Fibroblast of peridontal ligament (primary cell): ENCODE results near the gene B4GALT4.
A peak's percentile ranks its signal among the peaks of the same experiment; 100 is the strongest.

Experiments used
- DNase-seq: peaks from one replicate; pipeline ENCODE4 v3.0.0-alpha.2; 2010; ENCODE audit errors: extremely low read depth

The B4GALT4 gene

GRCh38 chr3:119237299-119237698 lies 3.4 kb downstream of the B4GALT4 start:
- DNase-seq = peak; percentile 54

- DNase-seq = no peak
Observed at GRCh38 chr3:119236756-119237155, 3.9 kb downstream of the B4GALT4 start.

- peak; percentile 59 for DNase-seq
Observed at GRCh38 chr3:119235151-119235550, 5.5 kb downstream of the B4GALT4 start.

GRCh38 chr3:119234610-119235009 lies 6.1 kb downstream of the B4GALT4 start:
- no peak for DNase-seq

DNA sequence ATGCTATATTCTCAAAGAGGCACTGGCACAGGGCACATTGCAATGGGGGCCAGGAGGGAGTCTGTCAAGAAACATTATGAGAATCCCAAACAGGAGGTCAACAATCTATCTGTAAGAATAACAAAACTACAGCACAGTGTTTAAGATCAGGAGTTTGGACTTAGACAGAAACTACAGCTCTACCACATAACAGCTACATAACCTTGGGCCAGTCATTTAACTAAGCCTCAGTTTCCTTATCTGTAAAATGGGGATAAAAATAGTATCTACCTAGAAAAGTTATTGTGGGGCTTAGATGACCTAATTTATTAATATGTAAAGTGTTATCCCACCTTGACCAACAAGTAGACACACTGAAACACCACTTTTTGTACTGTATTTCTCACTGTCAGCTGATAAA lies 9.9 kb downstream of the B4GALT4 start:
- no peak for DNase-seq

GRCh38 chr3:119230071-119230470 lies 10.6 kb downstream of the B4GALT4 start:
- DNase-seq = peak; percentile 13

GRCh38 chr3:119229190-119229589 lies 11.5 kb downstream of the B4GALT4 start:
- no peak for DNase-seq

- DNase-seq = no peak
Observed at GRCh38 chr3:119228373-119229145, 12.1 kb downstream of the B4GALT4 start.

DNA sequence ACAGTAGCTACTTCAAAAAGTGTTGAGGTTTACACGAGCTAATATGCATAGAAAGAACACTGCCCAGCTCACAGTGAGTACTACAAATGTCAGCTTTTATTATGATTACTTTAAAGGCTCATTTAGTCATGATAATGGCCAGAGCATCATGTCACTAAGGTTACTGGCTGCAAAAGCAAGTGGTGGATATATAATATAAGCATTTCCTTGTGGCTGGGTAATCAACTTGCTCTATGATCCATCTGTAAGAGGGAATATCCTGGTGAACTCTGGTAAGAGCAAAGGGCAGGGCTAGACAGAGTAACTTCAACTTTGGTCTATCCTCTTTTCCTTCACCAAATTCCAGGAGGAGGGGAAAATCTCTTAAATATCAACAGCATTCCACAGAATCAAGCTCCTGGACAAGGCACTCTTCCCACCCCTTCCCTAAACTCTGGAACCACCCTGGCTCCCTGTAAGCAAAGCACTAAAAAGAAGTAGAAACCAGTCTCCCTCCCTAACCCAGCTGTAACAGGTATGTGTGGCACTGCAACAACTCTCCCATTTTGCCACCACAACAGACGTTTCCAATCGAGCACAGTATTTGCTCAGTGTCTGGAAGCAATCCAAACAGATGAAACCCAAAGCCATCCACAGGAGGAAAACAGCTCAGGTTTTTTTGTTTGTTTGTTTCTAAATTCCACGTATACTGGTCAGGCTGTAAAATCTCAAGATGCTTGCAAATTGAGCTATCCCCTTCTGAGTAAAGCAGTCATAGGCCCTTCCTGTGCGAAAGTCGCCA lies 13.4 kb downstream of the B4GALT4 start:
- peak; percentile 27 for DNase-seq

DNA sequence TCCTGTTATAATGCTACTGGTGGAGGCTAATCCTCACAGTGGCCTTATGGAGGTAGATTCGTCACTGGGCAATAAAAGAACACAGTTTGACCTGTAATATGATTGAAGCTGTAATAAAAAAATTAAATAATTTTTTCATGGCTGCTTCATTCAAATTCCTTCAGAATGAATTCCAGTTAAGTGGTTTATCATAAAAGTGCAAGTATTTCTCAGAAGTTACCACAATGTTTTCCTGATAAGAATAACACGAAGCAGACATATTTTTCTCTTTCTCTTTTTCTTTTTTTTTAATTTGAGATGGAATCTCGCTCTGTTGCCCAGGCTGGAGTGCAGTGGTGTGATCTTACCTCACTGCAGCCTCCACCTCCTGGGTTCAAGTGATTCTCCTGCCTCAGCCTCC lies 15.6 kb downstream of the B4GALT4 start:
- DNase-seq = no peak

GRCh38 chr3:119223511-119223910 lies 17.2 kb downstream of the B4GALT4 start:
- DNase-seq = no peak

- DNase-seq = no peak
Observed at GRCh38 chr3:119222391-119222790, 18.3 kb downstream of the B4GALT4 start.

DNA sequence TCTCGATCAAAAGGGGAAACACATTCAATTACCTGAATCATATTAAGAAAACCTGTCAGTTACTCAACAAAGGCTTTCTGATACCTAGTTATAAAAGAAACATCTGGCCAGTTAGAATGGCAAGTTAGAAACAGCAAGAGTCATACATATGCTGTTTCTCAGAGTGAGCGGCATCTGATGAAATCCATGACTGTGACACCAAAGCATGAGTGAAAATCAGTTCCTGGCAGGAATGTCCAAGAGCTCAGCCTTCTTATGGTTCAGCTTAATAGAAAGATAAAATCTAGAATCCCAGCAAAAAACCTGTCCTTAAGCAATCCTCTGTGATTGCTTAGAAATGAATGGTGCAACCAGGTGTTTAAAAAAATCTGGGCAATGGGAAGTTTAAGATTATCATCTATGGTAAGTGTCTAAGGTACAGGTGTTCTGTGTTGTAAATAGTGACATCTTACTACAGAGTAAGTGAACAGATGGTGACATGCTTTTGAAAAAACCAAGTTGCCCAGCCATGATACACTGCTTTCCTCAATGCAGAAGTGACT lies 18.8 kb downstream of the B4GALT4 start:
- DNase-seq = peak; percentile 58

DNA sequence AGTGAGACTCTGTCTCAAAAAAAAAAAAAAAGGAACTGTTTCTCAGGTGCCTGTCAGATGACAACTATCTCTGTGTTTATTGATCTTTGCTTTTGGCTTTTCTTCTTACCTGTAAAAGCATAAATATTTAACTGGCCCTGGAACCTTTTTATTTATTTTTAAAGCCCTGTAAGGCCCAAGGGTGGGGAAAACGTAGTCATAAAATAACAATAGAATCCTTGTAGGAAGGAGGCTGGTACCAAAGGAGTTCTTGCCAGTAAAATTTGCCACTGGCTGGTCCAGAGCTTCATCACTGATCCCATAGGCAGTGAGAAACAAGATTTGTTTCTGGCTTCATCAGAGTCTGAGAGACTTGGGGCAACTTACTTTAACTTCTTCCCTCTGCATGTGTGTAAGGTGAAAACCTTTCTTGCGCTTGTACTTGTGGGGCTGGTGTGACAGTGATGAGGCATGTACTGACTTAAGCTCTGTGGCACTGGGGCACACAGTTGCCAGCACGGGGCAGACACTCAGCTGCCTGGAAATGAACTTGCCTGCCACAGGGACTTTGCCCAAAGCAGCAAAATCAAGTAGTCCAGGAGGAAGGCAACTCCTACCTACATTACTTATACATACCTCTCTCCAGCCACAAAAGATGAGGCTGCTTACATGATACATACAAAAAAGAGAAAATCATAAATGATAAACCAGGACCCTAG lies 19.6 kb downstream of the B4GALT4 start:
- no peak for DNase-seq

- DNase-seq = no peak
Observed at GRCh38 chr3:119220198-119220597, 20.5 kb downstream of the B4GALT4 start.

DNA sequence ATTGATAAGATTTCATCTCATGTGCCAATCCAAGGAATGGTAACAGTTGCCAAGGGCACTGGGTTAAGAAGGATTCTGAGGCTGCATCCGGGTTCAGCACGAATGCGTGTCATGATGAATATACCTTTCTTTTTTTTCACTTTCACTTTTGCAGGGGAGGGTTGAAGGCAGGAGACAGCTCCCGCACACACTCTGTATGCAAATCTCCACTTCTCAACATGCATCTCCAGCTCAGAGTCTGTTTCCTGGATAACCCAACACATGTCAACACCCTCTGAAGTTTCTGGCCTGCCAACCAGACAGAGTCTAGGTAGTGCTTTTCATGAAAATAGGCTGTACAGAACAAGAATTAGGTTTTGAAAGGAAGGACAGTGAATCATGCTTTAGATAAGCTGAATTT lies 21.6 kb downstream of the B4GALT4 start:
- no peak for DNase-seq

GRCh38 chr3:119211803-119212202 lies 28.9 kb downstream of the B4GALT4 start:
- DNase-seq = no peak

DNA sequence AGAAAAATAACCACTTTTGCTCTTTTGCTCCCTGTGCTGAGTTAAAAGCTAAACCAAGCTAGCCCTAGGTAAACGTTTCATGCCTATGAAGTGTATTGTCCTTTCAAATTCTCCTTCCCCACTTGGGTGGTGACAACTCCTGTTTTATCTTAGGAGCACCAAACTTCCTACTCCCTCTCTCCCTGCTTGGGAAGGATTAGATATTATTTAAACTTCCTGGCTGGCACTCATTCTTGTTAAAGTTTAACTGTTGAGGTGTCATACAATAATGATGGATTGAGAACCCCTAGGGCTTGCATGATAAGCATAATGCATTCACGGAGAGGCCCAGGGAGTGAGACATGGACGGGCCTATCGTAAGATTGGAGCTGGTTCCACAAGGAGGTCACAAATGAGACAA lies 29.5 kb downstream of the B4GALT4 start:
- DNase-seq = no peak

DNA sequence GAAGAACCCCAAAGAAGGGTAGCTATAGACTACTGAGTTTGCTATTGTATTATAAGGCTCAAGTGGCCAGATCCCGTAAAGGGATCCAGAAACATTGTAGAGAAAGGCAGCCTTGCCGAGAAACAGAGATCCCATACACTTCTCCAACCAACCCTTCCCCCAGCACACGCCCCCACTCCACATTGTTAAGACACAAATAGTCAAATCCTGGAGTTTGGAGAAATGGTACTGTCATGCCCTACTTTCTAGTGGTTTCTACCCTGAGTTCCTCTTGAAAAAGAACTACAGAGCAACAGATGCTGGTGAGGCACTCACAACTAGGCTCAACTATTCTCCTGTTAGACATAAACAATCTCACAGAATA lies 33.2 kb downstream of the B4GALT4 start:
- DNase-seq = no peak

DNA sequence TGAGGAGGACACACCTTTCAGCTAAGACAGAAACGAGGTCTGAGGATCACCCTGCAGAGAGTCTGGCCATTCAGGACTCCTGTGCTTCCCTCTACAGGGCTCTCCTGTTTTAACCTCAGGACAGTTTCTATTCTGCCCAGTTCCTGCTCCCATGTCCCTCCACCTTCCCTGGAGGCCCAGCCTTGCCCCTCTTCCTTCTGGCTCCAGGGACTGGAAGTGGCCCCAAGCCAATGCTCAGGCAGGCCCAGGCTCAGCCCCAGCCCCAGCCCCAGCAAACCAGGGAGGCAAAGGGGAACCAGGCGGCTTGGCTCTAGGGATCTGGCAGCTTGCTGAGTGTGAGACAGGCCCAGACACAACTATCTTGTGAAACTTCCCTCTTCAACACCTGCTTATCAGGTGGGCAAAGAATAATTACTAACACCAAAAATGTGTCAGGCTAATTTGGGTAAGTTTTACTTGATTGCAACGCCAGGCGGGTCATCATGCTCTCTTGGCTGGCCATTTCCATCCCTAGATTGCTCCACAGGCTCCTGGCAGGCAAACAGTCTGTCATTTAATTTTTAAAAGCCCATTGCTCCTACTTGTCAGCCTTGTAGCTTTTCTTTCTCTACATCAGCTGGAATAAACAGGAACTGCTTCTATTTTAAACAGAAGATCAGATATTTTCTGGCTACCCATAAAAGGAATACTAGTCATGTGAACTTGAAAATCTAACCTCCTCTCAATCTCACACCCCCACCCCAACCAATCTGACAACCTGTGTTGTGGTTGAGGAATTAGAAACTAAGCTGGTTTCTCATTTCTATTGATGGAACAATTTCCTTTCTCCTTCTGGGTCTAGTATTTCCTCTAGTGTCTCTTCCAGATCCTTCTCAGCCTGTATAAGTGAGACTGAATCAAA lies 33.8 kb downstream of the B4GALT4 start:
- no peak for DNase-seq

GRCh38 chr3:119205685-119206084 lies 35.0 kb downstream of the B4GALT4 start:
- DNase-seq = no peak
